GM19023 (cell line): Measurements from ENCODE around the gene TREML1.
"Not testable (repeated sequence)": the region's sequence is repeated elsewhere in the genome, so short reads cannot be mapped to it uniquely, and the experiment has no call there.

Source experiments
- ATAC-seq: cut with Tn5 transposase; IDR thresholded peaks from one replicate; pipeline ENCODE4 v1.9.1; 2021; ENCODE audit warnings: mild to moderate bottlenecking, moderate library complexity; ENCODE audit not compliant: unreplicated experiment

The TREML1 gene, protein sequence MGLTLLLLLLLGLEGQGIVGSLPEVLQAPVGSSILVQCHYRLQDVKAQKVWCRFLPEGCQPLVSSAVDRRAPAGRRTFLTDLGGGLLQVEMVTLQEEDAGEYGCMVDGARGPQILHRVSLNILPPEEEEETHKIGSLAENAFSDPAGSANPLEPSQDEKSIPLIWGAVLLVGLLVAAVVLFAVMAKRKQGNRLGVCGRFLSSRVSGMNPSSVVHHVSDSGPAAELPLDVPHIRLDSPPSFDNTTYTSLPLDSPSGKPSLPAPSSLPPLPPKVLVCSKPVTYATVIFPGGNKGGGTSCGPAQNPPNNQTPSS

DNA sequence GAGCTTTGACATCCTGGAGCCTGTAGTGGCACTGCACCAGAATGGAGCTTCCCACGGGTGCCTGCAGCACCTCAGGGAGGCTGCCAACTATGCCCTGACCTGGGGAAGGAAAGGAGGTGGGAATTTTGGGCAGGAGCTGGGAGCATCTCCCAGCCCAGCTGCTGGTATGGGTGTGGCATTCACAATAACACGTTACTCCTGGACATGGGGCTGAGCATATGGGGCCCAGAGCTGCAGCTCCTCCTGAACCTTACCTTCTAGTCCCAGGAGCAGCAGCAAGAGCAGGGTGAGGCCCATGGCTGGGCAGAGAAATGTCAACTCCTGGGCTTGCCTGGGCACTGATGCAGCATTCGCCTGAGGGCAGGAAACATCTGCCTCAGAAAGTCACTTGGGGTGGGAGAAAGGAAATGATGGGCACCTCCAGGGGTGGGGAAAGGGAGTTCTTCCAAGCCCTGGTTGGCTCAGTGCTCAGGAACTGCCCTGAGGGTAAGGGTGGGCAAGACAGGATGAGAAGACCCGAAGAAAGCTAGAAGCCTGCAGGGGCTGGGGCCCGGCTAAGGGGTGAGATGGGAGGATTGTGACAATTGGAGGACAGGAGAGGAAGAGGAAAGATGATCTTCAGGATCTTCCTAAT lies at the start of gene TREML1:
Gene TREML1, minus strand, starts transcription at position 356 of the 634 bp plus-strand sequence. Its CDS starts 59 bp downstream, at position 297.
- ATAC-seq: no peak

GRCh38 chr6:41201764-41202173 lies 47.6 kb upstream of the TREML1 start:
- no peak for ATAC-seq

- ATAC-seq: peak; percentile 31
These were observed 47.0 kb upstream of the TREML1 start, which contains the start of gene TREML2 for GRCh38 chr6:41200901-41201763. TSS of gene TREML2 (minus strand) at chr6:41201149. CDS start at chr6:41201008, 141 bp downstream.

- peak; percentile 26 for ATAC-seq
These were observed 46.3 kb upstream of the TREML1 start for GRCh38 chr6:41200296-41200900.

GRCh38 chr6:41199552-41200246 lies 45.6 kb upstream of the TREML1 start:
- peak; percentile 50 for ATAC-seq

DNA sequence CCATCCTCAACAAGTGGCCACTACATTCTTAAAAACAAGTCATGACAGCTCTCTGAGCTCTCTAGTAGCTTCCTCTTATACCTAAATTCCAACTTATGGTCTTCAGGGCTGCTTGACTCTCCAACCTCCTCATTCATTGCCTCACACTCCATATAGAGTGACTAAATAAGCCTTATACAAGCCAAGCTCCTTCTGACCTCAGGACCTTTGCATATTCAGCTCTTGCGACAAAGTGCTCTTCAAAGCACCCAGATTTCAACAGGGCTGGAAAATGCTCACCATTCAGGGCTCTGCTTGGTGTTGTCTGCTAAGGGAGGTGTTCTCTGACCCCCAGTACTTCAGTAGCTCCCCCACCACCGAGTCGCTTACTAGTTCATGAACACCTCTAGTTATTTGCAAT lies 43.1 kb upstream of the TREML1 start:
- ATAC-seq: no peak

DNA sequence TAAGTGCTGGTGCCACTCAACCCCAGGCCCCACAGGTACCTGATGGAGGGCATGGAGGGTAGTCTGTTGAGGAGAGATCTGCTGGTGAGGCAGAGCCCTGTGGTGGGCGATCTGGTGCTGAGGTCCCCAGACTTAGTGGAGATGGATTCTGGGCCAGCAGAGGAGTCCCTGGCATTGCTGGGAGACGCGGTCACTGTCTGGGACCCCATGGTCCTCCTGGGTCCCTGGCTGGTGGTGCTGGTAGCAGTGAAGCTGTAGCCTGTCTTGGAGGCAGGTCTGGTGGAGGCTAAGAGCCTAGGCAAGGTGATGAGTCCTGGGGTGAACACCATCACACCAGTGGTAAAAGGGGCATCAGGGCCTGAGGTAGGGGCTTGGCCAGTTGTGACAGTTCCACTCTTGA lies 40.2 kb upstream of the TREML1 start:
- ATAC-seq: no peak

DNA sequence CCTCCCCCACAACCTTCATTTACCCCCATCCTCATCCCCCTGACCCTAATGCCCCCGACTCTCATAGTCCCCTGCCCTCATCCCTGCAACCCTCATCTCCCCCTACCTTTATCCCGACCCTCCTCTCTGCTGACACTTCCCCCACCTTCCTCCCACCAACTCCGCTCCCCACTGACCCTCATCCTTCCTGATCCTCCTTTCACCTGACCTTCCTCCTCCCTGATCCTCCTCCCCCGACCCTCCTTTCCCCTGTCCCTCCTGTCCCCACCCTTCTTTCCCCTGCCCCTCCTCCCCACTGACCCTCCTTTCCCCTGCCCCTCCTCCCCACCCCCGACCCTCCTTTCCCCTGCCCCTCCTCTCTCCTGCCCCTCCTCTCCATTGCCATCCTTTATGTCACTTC lies 39.7 kb upstream of the TREML1 start:
- no peak for ATAC-seq

DNA sequence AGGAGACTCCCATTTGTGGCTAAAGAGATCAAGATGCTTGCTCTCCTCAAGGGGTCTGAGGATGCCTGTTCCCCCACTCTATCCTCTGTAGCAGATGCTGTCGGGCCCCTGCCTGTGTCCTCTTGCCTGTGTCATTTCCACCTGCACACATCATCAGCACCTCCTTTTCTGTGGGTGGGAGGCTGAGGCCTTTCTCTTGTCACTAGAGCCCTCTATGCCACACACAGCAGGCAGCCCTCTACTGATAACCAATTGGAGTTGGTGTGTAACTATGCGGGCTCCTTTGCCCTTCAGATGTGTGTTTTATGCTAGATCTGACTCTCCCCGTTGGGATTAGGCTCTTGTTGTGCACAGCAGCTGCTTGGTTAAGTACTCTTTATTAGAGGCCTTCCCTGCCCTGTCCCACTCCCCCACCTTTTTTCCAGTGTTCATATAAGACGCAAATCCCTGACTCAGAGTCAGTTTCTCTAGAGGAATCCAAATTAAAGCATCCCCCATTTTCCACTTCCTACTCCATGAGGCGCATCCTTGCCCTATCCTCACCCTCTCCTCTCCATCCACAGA lies 39.1 kb upstream of the TREML1 start:
- no peak for ATAC-seq

- no peak for ATAC-seq
These were observed 37.4 kb upstream of the TREML1 start for GRCh38 chr6:41191569-41191968.

DNA sequence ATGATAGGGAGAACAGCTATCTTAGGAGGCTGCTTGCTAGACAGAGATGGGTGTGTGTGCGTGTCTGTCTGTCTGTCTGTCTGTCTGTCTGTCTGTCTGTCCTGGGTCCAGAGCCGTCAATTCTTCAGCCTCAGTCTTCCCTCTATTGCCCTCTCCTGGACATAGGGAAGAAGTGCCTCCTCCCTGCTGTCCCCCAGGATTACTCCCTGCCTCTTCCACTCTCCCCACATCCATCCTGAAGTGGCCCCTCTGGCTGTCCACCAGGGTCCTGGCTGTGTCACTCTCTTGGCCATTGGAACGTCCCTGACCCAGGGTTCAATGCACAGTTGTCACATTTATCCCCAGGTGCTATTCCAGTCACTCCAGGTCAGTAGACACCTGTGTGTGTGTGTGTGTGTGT lies 36.6 kb upstream of the TREML1 start:
- ATAC-seq: no peak

GRCh38 chr6:41189967-41190366 lies 35.8 kb upstream of the TREML1 start:
- ATAC-seq: no peak

- not testable (repeated sequence) for ATAC-seq
These were observed 34.9 kb upstream of the TREML1 start for GRCh38 chr6:41189046-41189445.

DNA sequence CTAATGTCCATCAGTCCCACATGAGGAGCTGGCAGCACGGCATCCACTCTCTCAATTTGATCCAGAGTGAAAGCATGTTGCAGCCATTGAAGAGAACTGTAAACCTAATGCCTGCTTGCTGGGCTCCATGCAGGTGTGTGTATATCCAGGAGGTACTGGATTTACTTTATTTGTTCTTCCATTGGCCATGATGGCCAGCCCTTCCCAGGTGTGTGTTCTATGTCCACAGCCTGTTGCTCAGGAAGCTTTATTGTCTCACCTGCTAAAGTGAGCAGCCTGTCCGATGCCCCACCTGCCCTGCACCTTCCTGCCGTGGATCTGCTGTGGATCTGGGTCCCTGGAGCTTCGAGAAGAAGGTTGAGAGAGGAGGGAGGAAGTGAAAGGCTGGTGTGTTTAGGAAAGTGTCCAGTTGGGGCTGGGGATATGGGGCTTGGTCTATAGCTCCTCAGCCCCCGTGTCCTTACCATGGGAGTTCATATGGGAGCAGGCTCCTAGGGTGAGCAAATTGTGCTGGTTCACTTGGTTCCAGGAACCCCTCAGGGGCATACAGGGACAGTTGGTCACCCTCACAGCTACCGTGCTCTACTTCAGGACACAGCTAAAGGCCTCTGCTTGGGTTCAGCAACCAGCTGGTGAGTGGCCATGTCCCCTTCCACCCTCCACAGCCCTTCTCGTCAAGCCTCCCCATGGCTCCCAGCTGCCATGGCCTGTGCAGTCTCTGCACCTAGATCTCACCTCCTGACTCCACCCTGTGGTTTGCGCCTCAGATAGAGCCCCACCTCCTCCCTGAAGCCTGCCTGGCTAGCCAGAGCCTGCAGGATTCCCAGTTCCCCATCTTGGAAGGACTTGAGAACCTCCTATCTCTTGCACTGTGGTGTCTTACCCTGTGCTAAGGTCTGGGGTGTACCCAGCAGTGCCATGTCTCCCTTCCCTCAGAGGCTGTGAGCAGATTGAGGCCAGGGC lies 34.1 kb upstream of the TREML1 start:
- ATAC-seq: no peak

- no peak for ATAC-seq
These were observed 31.9 kb upstream of the TREML1 start for GRCh38 chr6:41186031-41186562.

DNA sequence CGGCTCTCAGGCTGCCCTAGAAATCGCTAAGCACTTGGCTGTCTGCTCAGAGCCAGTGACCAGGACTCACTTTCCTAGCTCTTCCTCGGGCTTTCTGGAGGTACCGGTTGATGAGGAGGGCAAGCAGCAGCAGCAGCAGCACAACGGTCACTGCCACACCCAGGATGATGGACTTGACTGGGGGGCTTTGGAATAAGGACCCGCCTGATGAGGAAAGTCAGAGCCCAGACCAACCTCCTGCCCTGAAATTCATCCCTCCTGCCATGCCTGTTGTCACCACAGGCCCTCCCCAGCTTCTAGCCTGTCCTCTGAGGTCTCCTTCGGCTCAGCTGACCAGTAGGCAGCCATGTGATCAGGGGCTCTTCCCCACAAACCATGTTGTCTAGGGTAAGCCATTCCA lies 30.6 kb upstream of the TREML1 start:
- ATAC-seq: no peak

GRCh38 chr6:41182069-41183034 lies 28.2 kb upstream of the TREML1 start:
- peak; percentile 69 for ATAC-seq

- no peak for ATAC-seq
These were observed 27.4 kb upstream of the TREML1 start for GRCh38 chr6:41181566-41181965.
